GOT3 (cell line): ENCODE data around the gene CCL26.
"Not testable (repeated sequence)": the region's sequence is repeated elsewhere in the genome, so short reads cannot be mapped to it uniquely, and the experiment has no call there.

Experiments
- DNase-seq: peaks from one replicate; lab custom pipeline; 2025; ENCODE audit warnings: mixed read lengths; lab: John Stamatoyannopoulos, UW

Gene CCL26

GRCh38 chr7:75792567-75792966 lies 20.6 kb upstream of the CCL26 start:
- not testable (repeated sequence) for DNase-seq

- DNase-seq = no peak
Observed at GRCh38 chr7:75789361-75789924, 17.4 kb upstream of the CCL26 start.

GRCh38 chr7:75788154-75788847 lies 16.3 kb upstream of the CCL26 start:
- DNase-seq = not testable (repeated sequence)

- DNase-seq = not testable (repeated sequence)
Observed at GRCh38 chr7:75783058-75783457, 11.0 kb upstream of the CCL26 start.

GRCh38 chr7:75780647-75781273 lies 8.7 kb upstream of the CCL26 start:
- not testable (repeated sequence) for DNase-seq

GRCh38 chr7:75779516-75779915 lies 7.5 kb upstream of the CCL26 start:
- not testable (repeated sequence) for DNase-seq

GRCh38 chr7:75779035-75779434 lies 7.0 kb upstream of the CCL26 start:
- DNase-seq = not testable (repeated sequence)

GRCh38 chr7:75776295-75776971 lies 4.4 kb upstream of the CCL26 start:
- DNase-seq = no peak

GRCh38 chr7:75773958-75774357 lies 1.9 kb upstream of the CCL26 start:
- not testable (repeated sequence) for DNase-seq

GRCh38 chr7:75771224-75771623 lies 787 bp downstream of the CCL26 start:
- DNase-seq = no peak

- no peak for DNase-seq
Observed at GRCh38 chr7:75762350-75762917, 9.6 kb downstream of the CCL26 start.

- not testable (repeated sequence) for DNase-seq
Observed at GRCh38 chr7:75761801-75762200, 10.2 kb downstream of the CCL26 start.

- DNase-seq = no peak
Observed at GRCh38 chr7:75758491-75758890, 13.5 kb downstream of the CCL26 start.

- no peak for DNase-seq
Observed at GRCh38 chr7:75757860-75758259, 14.2 kb downstream of the CCL26 start.

- no peak for DNase-seq
Observed at GRCh38 chr7:75756991-75757676, 14.9 kb downstream of the CCL26 start.

GRCh38 chr7:75756206-75756990 lies 15.6 kb downstream of the CCL26 start:
- DNase-seq = no peak

- no peak for DNase-seq
Observed at GRCh38 chr7:75743455-75743859, 28.6 kb downstream of the CCL26 start.

GRCh38 chr7:75740846-75741497 lies 31.0 kb downstream of the CCL26 start:
- no peak for DNase-seq

GRCh38 chr7:75739796-75740672 lies 32.0 kb downstream of the CCL26 start:
- no peak for DNase-seq
